Measurements from ENCODE around the gene COBL. TPM values are rescaled to one million over a fixed set of nuclear protein-coding genes. Genes with fewer than 3 reads are reported as not detected.

COBL gene
- total and polyA plus RNA-seq, 2 of the 8 experiments (the other 6 are each of a cell fraction or from before 2014, with no cell fraction given) = 13.8 to 40.4 TPM

DNA sequence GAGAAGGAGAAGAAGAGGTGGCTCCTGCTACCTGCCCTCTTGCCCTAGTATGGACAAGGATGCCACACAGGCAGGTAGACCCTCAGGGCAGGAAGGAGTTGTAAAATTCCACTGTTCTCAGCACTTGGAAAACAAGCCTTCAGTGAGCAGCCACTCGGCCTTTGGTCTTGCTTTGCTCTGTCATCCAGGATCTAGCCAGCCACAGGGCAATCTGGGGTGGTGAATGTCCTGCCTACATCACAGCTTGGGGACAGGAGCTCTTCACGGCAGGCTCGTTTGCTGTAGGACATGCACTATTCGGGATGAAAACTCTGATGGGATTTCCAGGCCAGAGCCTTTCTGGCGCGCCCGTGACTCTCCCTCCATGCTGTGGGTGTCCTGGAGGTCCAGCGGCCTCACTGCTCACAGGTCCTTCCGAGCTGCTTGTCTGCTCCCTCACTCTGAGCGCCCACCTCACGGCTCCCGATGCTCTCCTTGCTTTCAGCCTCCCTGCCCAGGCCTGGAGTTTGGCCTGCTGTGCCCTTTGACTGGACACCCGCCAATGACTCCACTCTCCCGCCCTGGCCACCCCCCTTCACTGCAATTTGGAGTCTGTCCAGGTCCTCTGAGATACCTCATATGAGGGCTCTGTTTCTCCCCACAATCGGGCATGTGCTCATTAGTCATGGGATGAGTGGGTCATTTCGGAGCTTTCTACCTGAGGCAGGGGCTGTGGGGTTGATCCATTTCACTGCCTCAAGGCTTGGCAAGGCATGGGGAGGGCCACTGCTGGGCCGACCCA, 306.7 kb downstream of the COBL start:
- Histone ChIP-seq H3K9me3 (ENCODE audit: insufficient read depth in 2 of 2, low read depth in 1 of 2, low read length in 1 of 2) (no peaks in the 10 kb centered on the region), H3K23ac (ENCODE audit: insufficient read length) (no peak overlapping the region), H3K4me3 (ENCODE audit: extremely low read depth in 1 of 4, insufficient read depth in 2 of 4, low read depth in 3 of 4, low read length in 4 of 4) (no peak overlapping the region), H2AFZ (ENCODE audit: low read length) (no peak overlapping the region), H2BK12ac (ENCODE audit: low read depth, low read length) (no peak overlapping the region; the same call in 1 of the 2 replicates), H4K8ac (ENCODE audit: extremely low read depth, insufficient read depth, low read length) (no peak overlapping the region; the same call in 1 of the 2 replicates), H3K27me3 (replicated peaks in 1 of 4; ENCODE audit: control insufficient read depth in 3 of 4, extremely low read depth in 1 of 4, insufficient read depth in 3 of 4, low read length in 3 of 4) (no peaks in the 10 kb centered on the region), H3K56ac (replicated peaks; ENCODE audit: insufficient read length, low read depth, low read length) (no peak overlapping the region), H2BK120ac (replicated peaks; ENCODE audit: low read depth, low read length) (no peak overlapping the region), H4K5ac (ENCODE audit: insufficient read length, low read depth, low read length) (no peak overlapping the region), H3K4me2 (ENCODE audit: insufficient read depth in 1 of 2, low read depth in 2 of 2, low read length in 2 of 2) (no peak overlapping the region), H4K20me1 (replicated peaks in 1 of 2; ENCODE audit: control insufficient read depth in 1 of 2, insufficient read depth in 2 of 2, low read length in 2 of 2) (no peaks in the 10 kb centered on the region), H3K36me3 (ENCODE audit: control insufficient read depth in 2 of 4, insufficient read depth in 4 of 4, low read length in 3 of 4) (no peaks in the 10 kb centered on the region), H2AK5ac (ENCODE audit: low read depth, low read length) (no peak overlapping the region), H3K14ac (ENCODE audit: insufficient read length) (no peak overlapping the region), H3K27ac (ENCODE audit: low read depth, low read length) (no peak overlapping the region), H2BK15ac (ENCODE audit: low read length) (no peak overlapping the region), H3K79me1 (ENCODE audit: low read depth, low read length) (no peaks in the 10 kb centered on the region), H3K79me2 (ENCODE audit: control insufficient read depth in 1 of 2, insufficient read depth in 2 of 2, low read length in 2 of 2) (no peaks in the 10 kb centered on the region), H4K91ac (replicated peaks; ENCODE audit: insufficient read length, low read length) (no peak overlapping the region), H3K18ac (ENCODE audit: extremely low read depth, low read length) (no peak overlapping the region), H3K23me2 (ENCODE audit: low read depth, low read length) (no peaks in the 10 kb centered on the region; the same call in 1 of the 2 replicates), H3K9ac (replicated peaks in 1 of 4; ENCODE audit: extremely low read depth in 1 of 4, low read depth in 3 of 4, low read length in 3 of 4) (no peak overlapping the region), H3K4ac (replicated peaks; ENCODE audit: insufficient read length, low read depth, low read length) (no peak overlapping the region), H2BK20ac (ENCODE audit: low read length) (no peak overlapping the region), H3K4me1 (replicated peaks in 1 of 4; ENCODE audit: control insufficient read depth in 3 of 4, insufficient read depth in 4 of 4, low read length in 3 of 4) (no peaks in the 10 kb centered on the region), H2BK5ac (ENCODE audit: low read depth, low read length) (no peak overlapping the region)
- DNase-seq (ENCODE audit: low read depth in 1 of 2, low spot score in 2 of 2) (peak in 1 of 2 experiments; percentile 37), FAIRE-seq (no peak)
- POLR2A ChIA-PET (ENCODE audit: partially characterized antibody) = no interaction called here
- CTCF ChIA-PET (ENCODE audit: partially characterized antibody) = interaction anchor here (0.7 to 2.5 kb wide), 6 partner anchors 9 to 542 kb away, joined by 3 to 11 read pairs (median 3); no protein-coding TSS in a partner anchor
- WGBS, 2 experiments (ENCODE audit: extremely low coverage in 1 of 2, insufficient coverage in 1 of 2, insufficient read length in 1 of 2, insufficient replicate concordance in 2 of 2, low coverage in 1 of 2, low lambda C conversion rate in 2 of 2, missing lambda C conversion rate in 1 of 2) = 82% methylated on average over 15 of the region's 17 CpGs; no CpG with 5 or more reads in 1 of the 2 experiments
